GM08714 (cell line): ENCODE measurements around the gene SUPT3H.
"Not testable (repeated sequence)": the region's sequence is repeated elsewhere in the genome, so short reads cannot be mapped to it uniquely, and the experiment has no call there.

ENCODE experiments used
- H3K4me3 ChIP-seq: fragments of 200-500 bp; sonication (Bioruptor generic); 2 replicates; pipeline ENCODE4 v1.5.1; 2014; ENCODE audit warnings: mild to moderate bottlenecking, low read length, inconsistent platforms
- ZNF274 ChIP-seq: IDR thresholded peaks from 2 replicates; pipeline ENCODE4 v1.6.1; 2012; ENCODE audit warnings: mild to moderate bottlenecking, low read depth, low read length

Gene SUPT3H

DNA sequence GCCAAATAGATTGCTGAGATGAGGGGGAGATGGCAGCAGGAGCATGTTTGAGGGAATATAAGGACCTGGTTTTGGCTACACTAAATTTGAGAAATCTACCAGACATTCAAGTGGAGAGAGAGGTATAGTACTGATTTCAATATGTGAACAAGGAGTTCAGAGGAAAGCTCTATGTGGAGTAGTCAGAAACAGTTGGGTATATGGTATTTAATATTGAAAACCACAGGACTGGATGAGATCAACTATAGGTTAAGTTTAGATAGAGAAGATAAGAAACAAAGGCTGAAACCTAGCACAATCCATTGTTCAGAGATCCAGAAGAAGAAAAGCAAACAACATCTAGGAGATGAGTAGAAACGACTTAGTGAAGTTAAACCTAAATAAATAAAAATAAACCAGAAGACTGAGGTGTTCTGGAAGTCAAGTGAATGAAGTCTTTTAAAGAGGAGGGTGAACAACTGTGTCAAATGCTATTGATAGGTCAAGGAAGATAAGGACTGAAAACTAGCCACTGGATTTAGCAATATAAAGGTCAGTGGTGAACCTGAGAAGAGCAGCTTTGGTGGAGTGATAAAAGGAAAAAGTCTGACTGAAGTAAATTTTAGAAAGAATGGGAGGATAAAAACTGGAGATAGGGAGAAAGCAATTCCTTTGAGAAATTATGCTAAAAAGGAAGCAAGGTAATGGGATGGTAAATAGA lies 170.8 kb downstream of the SUPT3H start:
- H3K4me3 ChIP-seq: no peak overlapping the region
- no peak for TF ChIP-seq ZNF274

DNA sequence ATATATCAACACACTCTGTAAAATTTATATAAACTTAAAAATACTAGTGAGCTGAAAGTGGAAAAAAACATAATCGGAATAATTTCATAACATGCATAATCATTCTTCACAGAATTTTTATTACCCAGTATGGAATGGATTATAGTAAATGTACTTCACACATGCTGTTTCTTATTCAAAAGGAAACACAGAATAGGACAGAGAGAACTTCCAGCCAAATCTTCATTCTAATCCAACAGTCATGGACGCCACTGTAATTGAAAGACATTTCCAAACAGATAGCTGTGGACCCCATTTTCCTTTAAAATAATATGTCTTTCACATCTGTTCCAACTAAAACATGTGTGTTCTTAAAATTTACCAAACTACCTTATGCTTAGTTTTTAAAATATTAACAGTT lies 176.2 kb downstream of the SUPT3H start:
- H3K4me3 ChIP-seq: no peak overlapping the region
- TF ChIP-seq ZNF274: no peak

- TF ChIP-seq ZNF274: no peak
- no peak overlapping the region for H3K4me3 ChIP-seq
Measured at GRCh38 chr6:45200510-45200909, 177.2 kb downstream of the SUPT3H start.

DNA sequence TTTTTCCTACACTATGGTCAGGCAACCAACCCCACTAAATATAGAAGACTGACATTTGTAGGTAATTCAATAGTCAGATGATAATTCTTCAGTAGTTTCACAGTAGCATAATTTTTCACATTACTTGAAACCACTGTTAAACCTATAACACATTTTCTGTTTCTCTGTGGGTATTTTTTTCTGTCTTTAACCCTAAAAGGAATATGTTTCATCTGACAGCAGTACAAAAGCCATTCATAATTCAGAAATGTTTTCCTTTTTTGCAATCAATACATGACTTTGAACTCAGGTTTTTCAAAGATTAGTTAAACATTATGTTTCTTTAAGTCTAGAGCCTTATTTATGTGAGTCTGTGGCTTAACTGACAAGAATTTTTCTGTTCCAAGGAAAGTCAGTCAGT lies 178.2 kb downstream of the SUPT3H start:
- TF ChIP-seq ZNF274: no peak
- H3K4me3 ChIP-seq: no peak overlapping the region

DNA sequence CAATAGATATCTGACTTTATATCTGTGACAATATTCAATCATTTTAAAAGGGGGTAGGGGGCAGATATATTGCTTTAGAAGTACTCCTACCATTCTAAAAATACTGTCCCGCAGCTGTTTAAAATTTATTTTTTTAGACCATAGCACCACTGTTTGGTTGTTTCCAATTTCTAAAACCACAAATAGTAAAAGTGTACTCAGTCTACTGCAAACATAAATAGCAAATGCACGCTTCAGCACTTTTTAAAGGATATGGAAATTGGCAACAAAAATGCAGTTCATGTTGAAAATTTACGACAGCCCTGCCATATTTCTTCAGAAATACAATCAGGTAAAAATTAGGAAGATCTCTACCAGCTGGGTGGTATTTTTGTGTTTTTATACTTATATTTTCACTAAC lies 181.6 kb downstream of the SUPT3H start:
- no peak for TF ChIP-seq ZNF274
- H3K4me3 ChIP-seq: no peak overlapping the region

DNA sequence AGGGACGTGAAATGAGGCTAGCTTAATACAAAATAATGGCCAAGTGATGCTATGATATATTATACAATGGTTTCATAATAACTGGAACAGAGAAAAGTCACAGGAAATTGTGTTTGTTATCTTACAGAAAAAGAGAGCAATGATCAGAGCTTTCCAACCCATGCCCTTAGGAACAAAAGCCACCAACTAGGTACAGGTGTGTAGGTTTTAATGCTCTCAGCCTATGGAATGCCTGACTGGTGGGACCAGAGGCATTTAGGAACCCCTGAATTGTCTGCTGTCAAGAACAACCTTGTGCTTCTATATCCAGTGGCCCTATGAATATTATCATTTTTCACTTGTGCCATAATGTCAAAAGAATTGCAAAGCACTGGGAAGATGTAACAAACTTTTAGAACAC lies 182.6 kb downstream of the SUPT3H start:
- no peak overlapping the region for H3K4me3 ChIP-seq
- TF ChIP-seq ZNF274: no peak

GRCh38 chr6:45192556-45192955 lies 185.2 kb downstream of the SUPT3H start:
- no peak for TF ChIP-seq ZNF274
- no peak overlapping the region for H3K4me3 ChIP-seq

- no peak for TF ChIP-seq ZNF274
- no peak overlapping the region for H3K4me3 ChIP-seq
Measured at GRCh38 chr6:45191414-45191813, 186.3 kb downstream of the SUPT3H start.

GRCh38 chr6:45187836-45188235 lies 189.9 kb downstream of the SUPT3H start:
- H3K4me3 ChIP-seq: no peak overlapping the region
- no peak for TF ChIP-seq ZNF274

DNA sequence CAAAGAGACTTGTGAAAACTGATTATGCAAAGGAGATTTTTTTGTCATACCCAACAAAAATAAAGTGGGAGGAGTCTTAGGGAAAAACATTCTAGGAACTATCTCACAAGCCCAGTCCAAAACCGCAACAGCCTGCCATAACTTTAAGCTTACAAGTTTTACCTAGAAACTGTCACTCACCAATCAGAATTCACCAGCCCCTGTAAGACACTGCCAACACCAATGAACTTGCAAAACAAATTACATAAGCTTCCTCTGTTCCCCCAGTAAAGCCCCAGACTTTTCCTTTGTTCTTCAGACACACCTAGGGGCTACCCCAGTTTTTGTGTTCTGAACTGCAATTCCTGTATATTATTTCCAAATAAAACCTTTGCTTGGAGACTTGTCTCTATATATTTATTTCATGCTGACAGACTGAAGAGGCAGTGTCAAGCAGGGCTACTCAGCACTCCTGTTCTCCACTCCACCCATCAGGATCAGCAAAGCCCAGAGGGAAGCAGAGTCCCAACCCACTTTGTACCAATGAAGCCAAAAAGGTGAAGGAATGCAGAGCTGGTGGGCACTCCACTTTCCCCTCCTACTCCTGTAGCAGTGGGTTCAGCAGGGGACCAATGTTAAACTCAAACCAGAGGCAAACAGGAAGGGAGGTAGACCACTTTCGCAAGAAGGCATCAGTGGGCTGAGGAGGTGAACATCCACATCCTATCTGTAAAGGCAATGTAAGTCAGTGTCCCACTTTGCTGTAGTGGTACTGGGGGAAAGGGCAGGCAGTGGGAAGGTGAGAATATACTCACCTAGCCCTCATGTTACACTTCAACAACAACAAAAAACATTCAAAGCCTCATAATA lies 192.1 kb downstream of the SUPT3H start:
- no peak overlapping the region for H3K4me3 ChIP-seq
- TF ChIP-seq ZNF274: no peak

DNA sequence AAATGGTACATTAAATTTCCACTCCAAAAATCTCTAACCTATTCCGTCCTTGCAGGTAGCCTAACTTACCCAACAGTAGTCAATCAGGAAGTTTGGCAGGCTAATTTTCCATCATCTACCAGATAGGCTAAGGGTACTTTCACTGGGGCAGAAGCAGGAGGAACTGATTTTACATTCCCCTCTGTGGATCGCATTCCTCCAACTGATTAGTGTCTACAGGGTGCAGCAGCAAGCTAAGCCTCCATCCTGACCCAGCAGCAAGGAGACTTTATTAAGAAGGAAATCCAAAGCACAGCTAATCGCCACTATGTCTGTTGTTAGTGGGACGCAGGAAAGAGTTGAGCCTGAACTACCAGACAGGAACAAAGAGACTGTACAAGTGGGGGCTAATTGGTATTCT lies 192.8 kb downstream of the SUPT3H start:
- no peak overlapping the region for H3K4me3 ChIP-seq
- no peak for TF ChIP-seq ZNF274

- no peak for TF ChIP-seq ZNF274
- no peak overlapping the region for H3K4me3 ChIP-seq
Measured at GRCh38 chr6:45184040-45184439, 193.7 kb downstream of the SUPT3H start.

- not testable (repeated sequence) for H3K4me3 ChIP-seq
Measured at GRCh38 chr6:45176373-45176772, 201.4 kb downstream of the SUPT3H start.

- TF ChIP-seq ZNF274: no peak
- no peak overlapping the region for H3K4me3 ChIP-seq
Measured at GRCh38 chr6:45175272-45175671, 202.5 kb downstream of the SUPT3H start.

DNA sequence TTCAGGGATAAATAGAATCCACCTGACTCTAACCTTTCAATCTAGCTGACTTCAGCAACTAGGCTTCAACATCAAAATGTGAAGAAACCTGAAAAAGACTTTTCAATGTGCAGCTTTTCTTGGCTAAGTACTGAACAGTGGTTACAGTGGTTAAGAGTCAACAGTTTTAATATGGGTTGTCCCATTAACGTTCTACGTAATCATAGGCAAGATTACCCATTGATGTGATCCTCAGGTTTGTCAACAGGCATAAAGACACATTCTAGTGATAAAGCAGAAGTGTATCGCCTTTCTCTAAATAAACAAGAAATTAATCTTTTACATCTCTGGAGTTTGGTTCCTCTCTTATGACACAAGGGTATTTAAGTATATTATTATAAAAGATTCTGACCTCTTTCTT lies 203.7 kb downstream of the SUPT3H start:
- no peak overlapping the region for H3K4me3 ChIP-seq
- no peak for TF ChIP-seq ZNF274

DNA sequence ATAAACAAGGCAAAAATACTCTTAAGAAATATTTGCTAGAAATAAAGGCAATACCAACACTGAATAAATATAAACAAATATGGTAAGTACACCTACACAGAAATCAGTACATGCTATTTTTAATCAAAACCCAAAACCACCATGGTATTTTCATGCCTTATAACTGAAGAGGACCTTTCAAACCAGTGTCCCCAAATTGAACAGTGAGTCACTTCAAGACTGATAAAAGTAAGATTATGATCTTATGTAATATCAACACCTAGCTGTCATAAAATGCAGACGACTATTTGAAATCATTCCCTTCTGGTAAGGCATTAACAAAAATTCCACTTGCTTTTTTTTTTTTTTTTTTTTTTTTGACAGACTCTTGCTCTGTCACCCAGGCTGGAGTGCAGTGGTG lies 206.4 kb downstream of the SUPT3H start:
- H3K4me3 ChIP-seq: no peak overlapping the region
- TF ChIP-seq ZNF274: no peak

- TF ChIP-seq ZNF274: no peak
- H3K4me3 ChIP-seq: no peak overlapping the region
Measured at GRCh38 chr6:45170309-45170708, 207.4 kb downstream of the SUPT3H start.
